GM18499 (cell line): ENCODE results near the gene DHFR2.
"Not testable (repeated sequence)": the region's sequence is repeated elsewhere in the genome, so short reads cannot be mapped to it uniquely, and the experiment has no call there.

Source experiments
- ATAC-seq: cut with Tn5 transposase; IDR thresholded peaks from one replicate; pipeline ENCODE4 v1.9.1; 2021; ENCODE audit warnings: moderate number of reproducible peaks; ENCODE audit not compliant: insufficient read depth, unreplicated experiment

DHFR2 gene

DNA sequence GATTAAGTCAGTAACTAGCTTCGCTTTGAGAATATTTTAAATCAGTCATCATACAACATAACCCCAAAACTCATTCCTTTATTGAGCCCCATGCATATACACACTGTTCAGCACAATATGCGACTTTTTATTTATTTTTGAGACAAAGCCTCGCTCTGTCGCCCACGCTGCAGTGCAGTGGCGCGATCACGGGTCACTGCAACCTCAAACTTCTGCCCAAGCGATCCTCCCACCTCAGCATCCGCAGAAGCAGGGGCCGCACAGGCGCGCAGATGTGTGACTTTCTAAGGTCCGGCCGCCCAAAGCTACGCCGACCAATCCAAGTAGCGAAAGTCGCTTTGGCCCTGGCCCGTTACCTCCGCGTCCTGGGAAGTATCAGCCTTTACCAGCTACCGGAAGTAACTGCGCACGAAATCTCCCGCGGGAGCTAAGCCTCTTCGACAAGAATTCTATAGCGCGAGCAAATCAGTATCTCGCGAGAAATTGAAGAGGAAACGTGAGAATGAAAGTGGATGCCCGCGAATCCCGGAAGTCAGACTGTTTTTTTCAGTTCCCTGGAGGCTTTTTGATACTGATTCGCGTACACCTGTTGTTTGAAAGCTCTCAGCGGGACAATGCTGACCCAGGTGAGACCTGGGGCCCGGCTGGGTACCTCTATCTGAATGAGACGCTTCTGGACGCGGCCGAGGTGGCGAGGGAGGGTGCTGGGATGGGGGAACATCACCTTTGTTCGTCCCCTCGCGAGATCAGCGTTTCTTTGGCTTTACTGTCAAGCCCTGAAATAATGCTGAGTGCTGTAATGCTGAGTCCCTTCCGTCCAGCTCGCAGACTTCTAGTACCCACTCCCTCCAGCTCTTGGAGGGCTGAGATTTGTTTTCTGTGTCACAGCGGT lies at the start of gene DHFR2, which contains the start of gene NSUN3:
DHFR2 (minus strand) TSS at position 404 of the 892 bp plus-strand sequence. CDS start 1,405 bp downstream, outside the sequence.
NSUN3 (plus strand) TSS at position 549 of the 892 bp plus-strand sequence; CDS start at position 615, 66 bp downstream.
- ATAC-seq, result peak; percentile 93

DNA sequence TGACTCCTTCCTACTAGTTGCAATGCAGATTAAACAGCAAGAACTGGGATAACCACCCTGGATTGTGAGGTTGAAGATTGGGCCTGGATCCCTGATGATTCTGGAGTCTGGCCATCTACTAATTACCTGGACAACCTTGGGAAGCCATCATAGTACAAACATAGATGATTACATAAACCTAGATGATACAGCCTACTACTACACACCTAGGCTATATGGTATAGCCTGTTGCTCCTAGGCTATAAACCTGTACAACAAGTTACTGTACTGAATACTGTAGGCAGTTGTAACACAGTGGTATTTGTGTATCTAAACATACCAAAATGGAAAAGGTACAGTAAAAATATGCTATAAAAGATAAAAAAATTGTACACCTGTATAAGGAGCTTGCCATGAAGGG lies 48.1 kb upstream of the DHFR2 start:
- no peak for ATAC-seq

DNA sequence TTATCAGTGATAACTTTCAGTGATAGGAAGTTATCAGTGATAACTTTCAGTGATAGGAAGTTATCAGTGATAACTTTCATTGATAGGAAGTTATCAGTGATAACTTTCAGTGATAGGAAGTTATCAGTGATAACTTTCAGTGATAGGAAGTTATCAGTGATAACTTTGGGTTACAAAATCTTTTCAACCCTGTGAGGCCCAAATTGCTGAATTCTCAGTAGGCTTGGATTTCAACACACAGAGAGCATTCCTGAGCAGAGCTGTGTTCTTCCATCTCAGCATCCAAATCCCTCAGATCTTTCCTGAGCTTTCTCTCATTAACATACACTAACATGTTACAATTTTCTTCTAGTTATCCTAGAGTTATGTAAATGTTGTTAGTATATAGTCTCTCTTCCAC lies 47.5 kb upstream of the DHFR2 start:
- ATAC-seq, result not testable (repeated sequence)

DNA sequence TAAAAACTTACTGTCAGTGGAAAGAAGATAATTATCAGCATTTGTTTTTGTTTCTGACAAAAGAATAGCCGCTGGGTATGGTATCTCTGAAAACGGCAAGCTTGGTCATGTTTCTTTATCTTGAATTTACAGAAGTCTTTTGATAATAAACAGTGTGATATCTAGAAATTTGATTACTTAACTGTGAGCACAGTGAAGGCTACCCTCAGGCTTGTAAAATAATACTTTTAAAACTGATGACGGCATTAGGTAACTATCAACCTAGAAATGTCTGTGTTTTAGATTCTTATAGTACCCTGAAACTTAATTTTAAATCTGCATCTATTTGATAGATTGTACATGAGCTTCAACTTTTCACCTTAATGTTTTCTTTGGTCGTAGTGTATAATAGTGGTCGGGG lies 43.6 kb upstream of the DHFR2 start:
- ATAC-seq, result no peak

DNA sequence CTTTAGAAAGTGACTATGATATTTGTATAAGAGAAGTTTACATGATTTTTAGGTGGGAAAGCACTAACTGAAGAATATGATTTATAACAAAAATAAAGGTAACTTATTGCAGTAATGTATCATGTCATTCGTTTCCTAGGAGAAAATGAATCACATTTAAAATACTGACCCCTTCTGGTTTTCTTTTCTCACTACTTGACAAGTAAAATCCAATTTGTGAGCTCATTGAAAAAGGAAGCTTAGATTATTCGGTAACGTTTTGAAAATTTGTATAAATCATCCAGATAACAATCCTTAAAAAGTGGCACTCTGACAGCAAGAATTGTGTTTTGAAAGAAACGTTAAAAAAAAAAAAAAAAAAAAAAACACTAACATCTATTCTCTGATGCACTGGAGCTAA lies 39.1 kb upstream of the DHFR2 start:
- no peak for ATAC-seq

DNA sequence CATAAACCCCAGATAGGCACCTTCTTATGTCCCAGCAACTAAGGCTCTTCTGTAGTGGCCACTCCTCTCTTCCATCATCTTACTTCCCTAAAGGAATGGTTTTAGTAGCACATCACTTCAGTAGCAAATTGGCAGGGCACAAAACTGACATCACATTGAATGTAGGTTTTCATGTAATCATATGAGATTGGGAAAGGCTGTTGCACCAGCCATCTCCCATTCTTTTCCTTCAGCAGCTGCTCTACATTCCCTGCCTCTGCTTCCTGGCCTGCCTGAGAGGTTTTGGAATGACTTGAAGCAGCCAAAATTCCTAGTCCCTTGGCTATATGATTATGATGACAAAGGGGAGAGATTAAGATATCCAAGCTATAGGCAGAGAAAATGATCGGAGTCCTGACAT lies 36.6 kb upstream of the DHFR2 start:
- no peak for ATAC-seq

DNA sequence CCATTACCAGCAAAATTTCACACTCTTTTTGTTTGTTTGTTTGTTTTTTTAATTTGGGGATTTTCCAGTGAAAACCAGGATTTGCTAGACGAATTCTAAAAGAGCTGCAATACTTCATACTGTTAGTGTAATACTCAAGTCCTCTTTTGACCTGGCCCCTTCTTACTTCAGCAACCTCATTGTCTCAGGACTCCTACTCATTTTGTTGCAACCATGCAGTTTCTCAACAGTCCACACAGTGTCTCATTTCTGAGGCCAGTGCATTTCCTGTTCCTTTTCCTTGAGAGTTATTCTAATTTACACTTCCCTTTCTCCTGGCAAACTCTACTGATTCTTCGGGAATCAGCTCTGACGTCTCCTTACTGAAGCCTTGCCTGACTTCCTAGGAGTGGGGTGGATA lies 35.7 kb upstream of the DHFR2 start:
- ATAC-seq, result no peak

DNA sequence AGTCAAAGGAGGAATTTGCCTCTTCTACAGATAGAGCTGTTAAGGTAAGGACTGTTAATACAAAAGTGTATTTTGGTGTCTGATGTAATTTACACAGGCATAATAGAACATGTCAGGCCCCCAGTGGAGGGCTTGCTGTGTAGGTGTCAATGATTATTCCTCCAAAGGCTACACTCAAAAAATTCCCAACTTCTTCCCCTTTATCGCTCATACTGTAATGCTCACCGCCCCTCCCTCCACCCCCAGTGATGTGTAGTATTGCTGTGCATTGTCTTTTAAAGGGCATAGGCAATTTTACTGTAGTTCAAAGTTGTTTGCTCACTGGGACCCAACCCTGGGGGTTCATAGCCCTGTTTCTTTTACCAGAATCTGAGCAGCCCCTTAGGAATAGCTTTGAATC lies 32.4 kb upstream of the DHFR2 start:
- no peak for ATAC-seq

DNA sequence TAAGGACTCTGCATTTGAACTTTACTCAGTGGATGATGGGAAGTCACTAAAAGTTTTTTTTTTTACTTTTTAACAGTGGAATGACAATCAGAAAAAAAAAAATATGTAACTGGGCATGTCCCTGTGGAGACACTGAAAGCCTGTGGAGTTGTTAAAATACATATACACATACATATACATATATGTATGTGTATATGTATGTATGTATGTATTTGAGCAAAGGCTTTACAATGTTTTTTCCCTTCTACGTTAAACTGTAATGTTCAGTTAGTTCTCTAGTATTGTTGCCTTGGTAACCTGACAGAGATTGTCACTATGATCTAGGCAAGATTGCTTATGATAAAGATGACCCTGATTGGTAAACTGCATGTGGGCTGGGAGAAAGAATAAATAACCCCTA lies 30.4 kb upstream of the DHFR2 start:
- ATAC-seq, result no peak

DNA sequence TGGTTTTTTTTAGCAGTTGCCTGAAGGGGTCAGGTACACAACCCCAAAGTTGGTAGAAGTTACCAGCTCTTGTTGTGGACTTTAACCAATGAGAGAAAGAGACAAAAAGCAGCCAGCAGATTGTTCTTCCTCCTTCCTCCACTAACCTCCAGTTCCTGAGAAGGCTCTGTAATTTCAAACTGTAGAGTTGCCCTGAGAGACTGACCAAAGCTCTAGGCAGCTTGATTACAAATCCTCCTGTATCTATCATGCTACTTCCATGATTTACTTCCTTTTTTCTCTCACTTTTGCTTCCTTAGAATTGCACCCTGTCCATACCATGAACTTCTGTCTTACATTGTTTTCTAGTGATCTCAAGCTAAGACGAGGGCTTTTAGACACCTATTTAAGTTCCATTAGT lies 29.4 kb upstream of the DHFR2 start:
- no peak for ATAC-seq

DNA sequence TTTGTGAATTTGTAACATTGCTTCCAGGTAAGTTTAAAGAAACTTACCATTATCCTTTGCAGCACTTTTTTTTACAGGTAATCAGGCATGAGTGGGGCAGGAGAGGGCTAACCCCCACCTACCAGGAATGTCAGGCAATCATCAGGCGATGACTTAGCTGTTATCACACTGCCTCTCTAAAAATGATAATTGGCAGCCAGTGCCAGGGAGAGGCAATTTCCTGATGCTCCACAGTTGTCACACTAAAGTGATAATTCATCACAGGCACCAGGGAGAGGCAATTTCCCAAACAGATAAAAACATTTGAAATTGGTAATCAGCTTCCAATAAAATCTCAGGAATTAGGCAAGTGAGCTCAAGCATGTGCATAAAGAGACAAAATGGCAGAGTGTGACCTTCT lies 26.4 kb upstream of the DHFR2 start:
- no peak for ATAC-seq

DNA sequence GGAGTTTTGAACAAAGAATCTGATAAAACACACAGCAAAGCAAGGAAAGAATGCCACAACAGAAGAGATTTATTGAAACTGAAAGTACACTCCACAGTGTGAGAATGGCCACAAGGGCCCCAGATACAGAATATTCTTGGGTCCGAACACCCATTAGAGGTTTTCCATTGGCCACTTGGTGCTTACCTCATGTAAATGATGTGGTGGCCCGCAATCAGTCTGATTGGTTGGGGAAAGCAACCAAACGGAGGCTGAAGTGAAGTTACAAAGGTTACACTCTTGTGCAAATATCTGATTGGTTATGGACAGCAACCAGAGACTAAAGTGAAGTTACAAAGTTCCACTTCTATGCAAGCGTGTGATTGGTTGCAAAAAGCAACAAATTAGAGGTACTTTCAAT lies 20.5 kb upstream of the DHFR2 start:
- peak; percentile 52 for ATAC-seq

DNA sequence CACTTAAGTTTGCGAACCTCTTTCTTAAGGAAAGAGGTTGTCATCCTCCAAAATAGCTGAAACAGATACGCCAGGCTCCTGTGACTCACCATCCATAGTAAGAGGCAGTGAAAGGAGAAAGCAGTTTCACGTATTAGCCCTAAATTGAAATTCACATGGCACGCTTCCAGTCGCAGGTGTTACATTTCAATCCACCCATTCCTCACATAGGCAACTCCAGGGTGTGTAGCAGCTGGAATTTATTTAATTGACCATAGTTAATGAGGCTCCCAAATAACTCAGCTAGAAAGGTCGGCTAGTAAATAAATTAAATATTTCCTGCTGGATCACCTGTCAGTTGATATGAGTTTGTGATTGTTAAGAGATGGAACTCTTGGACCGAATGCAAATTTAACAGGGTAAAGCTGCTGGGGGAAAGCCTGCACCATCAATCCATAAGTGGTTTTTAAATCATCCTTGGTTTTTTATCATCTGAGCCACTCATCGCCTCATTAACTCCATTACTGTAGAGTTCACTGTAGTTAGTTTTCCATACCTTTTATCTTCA lies 19.7 kb upstream of the DHFR2 start:
- ATAC-seq, result no peak

DNA sequence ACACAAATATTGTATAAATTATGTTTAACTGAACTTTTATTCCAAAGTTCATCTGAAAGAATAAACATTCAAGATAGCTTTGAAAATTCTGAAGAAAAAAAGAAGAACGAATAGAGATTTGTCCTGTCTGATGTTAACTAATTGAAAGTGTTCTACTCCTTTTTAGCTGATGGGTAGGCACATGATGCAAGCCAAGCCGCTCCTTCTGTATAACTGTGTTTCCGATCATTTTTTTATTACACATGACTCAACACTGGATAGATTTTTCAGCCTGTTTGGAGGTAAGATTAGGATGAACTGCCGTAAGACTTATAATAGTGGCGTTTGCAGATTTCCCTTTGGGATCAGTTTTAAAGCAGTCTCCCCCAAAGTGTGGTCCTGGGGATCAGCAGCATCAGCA lies 19.2 kb upstream of the DHFR2 start:
- ATAC-seq, result no peak

DNA sequence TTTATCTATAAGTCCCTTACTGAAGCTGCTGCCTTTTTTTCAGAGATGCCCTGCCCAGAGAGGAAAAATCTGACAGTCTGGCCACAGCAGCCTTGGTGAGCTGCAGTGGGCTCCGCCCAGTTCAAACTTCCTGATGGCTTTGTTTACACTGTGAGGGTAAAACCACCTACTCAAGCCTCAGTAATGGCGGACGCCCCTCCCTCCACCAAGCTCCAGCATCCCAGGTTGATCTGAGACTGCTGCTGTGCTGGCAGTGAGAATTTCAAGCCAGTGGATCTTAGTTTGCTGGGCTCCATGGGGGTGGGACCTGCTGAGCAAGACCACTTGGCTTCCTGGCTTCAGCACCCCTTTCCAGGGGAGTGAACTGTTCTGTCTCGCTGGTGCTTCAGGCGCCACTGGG lies 17.8 kb upstream of the DHFR2 start:
- ATAC-seq, result not testable (repeated sequence)

DNA sequence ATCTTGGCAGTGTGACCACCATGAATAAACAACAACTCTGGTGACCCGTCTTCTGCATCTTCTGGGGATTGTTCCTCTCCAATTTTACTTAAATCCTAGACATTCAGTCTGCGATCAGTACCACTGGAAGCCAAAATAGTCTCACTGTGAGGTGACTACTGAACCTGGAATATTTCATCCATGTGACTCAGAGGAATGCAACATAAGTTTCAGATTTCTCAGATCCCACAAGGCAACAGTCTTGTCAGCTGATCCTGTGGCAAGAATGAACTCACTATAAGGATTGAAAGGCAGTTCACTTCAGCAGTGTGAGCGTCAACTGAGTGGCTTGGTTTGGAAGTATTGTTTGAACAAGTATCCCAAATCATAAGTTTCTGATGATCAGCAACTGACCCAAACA lies 13.3 kb upstream of the DHFR2 start:
- ATAC-seq, result no peak

DNA sequence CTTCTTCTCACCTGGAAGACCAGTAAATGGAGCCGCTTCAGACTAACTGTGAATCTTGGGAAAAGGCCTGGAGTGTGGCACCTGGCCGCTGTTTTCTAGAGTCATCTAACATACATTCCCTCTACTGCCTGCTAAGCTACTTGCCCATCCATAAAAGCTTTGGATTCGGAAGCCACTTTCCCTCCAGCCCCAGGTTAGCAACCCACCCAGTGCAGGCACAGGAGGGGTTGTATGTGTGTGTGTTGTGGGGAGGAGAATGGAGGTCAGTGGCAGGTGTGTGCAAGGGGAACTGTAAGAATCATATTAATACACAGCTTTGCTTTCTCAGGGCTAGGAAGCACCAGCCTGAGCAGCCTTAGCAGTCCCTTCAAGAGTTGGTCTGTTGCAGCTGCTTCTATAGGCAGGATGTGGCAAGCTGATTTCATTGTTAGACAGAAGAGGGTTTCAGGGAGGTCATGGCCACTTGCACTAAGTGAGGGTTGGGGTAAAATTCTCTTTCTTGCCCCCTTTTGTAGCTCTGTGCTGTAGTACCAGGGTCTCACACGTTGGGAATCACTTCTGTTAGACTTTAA lies 9.1 kb upstream of the DHFR2 start:
- ATAC-seq, result peak; percentile 73

DNA sequence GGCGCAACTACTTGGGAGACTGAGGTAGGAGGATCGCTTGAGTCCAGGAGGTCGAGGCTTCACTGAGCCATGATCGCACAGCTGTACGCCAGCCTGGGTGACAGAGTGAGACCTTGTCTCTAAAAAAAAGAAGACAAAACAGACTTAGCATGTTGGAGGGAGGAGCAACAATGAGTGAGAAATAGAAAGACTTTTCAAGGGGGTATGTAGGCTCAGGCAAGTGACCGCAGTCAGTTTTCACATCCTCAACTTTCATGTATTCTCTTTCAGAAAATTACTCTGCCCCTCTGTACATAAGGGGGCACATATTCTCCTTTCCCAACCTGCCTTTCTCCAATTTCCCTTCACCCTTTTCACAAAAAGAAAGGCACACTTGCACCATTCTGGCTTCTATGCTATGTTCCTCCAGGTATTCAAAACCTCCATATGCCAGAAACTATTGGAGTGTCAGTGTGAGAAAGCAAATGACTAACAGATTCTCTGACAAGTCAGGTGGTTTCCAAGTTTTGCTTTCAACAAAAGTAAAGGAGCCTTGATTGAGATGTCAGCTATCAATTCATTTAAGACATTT lies 7.7 kb upstream of the DHFR2 start:
- ATAC-seq, result peak; percentile 45

DNA sequence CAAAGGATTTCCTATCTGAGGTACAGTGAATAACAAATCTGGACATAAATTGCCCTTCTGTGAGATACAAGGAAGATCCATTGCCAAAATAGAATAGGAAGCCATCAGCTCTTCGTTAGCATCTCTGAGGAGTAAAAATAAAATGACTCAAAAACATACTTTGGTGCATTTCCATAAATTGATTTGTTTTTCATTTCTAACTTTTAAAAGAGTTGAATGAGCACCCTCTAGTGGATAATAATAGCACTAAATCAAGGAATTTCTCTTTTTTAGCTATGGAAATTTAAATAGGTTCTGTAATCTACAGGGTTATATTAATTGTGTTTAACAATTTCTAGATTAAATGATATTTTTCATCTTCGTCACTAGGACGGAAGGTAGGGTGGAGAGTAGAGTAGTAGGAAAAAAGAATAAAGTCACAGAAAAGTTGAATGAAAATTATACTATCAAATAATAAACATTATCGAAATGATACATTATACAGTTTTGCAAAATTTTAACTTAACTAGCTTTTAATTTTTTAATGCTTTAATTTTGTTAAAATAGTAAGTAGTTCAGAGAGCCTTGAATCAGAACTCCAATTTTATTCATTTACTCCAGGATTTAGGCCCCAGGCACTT lies 6.6 kb upstream of the DHFR2 start:
- ATAC-seq, result no peak
